ENCODE measurements around the gene STX16. TPM values are rescaled to one million over a fixed set of nuclear protein-coding genes. Genes with fewer than 3 reads are reported as not detected.
A peak's percentile ranks its signal among the peaks of the same experiment; 100 is the strongest.

Gene STX16
- total RNA-seq, 1 experiment from 2014 or later = 93.3 TPM

GRCh38 chr20:58645412-58645968 lies 5.6 kb upstream of the STX16 start:
- Mint-ChIP-seq H3K4me3 (ENCODE audit: unreplicated experiment) (peak overlapping the region; percentile 33), H3K27ac (ENCODE audit: low read depth, unreplicated experiment) (peak overlapping the region; percentile 90), H3K9me3 (ENCODE audit: unreplicated experiment) (peaks cover 9% of the 10 kb centered on the region), H3K4me1 (ENCODE audit: insufficient read depth, unreplicated experiment) (peaks cover 18% of the 10 kb centered on the region), H3K36me3 (ENCODE audit: insufficient read depth, unreplicated experiment) (peaks cover 6% of the 10 kb centered on the region), H3K27me3 (ENCODE audit: insufficient read depth, unreplicated experiment) (no peaks in the 10 kb centered on the region)
- DNase-seq (ENCODE audit: unreplicated experiment) = peak; percentile 96
- POLR2A ChIA-PET = interaction anchor here (0.6 to 1.1 kb wide), 7 partner anchors 18 to 374 kb away, joined by 3 to 4 read pairs (median 3); partner anchors contain the start of genes RAB22A and TUBB1
- no peak for TF ChIP-seq CTCF (IDR thresholded peaks at IDR 0.05; ENCODE audit: unreplicated experiment)
- CTCF ChIA-PET = interaction anchor here (0.6 to 1.3 kb wide), 5 partner anchors 14 to 777 kb away, joined by 3 to 5 read pairs (median 4); no protein-coding TSS in a partner anchor
- BruUV-seq (replicated peaks) = no TSS peak
- intact Hi-C loops (cut with micrococcal nuclease) = no loop called here

- H3K36me3 Mint-ChIP-seq (ENCODE audit: insufficient read depth, unreplicated experiment) = peaks cover 12% of the 10 kb centered on the region
- H3K9me3 Mint-ChIP-seq (ENCODE audit: unreplicated experiment) = peaks cover 2% of the 10 kb centered on the region
- peak overlapping the region; percentile 90 for H3K27ac Mint-ChIP-seq (ENCODE audit: low read depth, unreplicated experiment)
- H3K27me3 Mint-ChIP-seq (ENCODE audit: insufficient read depth, unreplicated experiment) = no peaks in the 10 kb centered on the region
- no peak overlapping the region for H3K4me3 Mint-ChIP-seq (ENCODE audit: unreplicated experiment)
- no peak for DNase-seq (ENCODE audit: unreplicated experiment)
- CTCF ChIA-PET = interaction anchor here (0.6 to 1.3 kb wide), 3 partner anchors 13 to 206 kb away, joined by 3 to 5 read pairs (median 3); partner anchors contain the start of gene GNAS
- H3K4me1 Mint-ChIP-seq (ENCODE audit: insufficient read depth, unreplicated experiment) = peaks cover 24% of the 10 kb centered on the region
- POLR2A ChIA-PET = no interaction called here
- intact Hi-C loops (cut with micrococcal nuclease) = no loop called here
- no TSS peak for BruUV-seq (replicated peaks)
- no peak for TF ChIP-seq CTCF (IDR thresholded peaks at IDR 0.05; ENCODE audit: unreplicated experiment)
Measured at GRCh38 chr20:58646257-58646656, 4.8 kb upstream of the STX16 start.

- Mint-ChIP-seq H3K27me3 (ENCODE audit: insufficient read depth, unreplicated experiment) (no peaks in the 10 kb centered on the region), H3K36me3 (ENCODE audit: insufficient read depth, unreplicated experiment) (peaks cover 14% of the 10 kb centered on the region), H3K4me1 (ENCODE audit: insufficient read depth, unreplicated experiment) (peaks cover 25% of the 10 kb centered on the region), H3K27ac (ENCODE audit: low read depth, unreplicated experiment) (no peak overlapping the region), H3K9me3 (ENCODE audit: unreplicated experiment) (no peaks in the 10 kb centered on the region), H3K4me3 (ENCODE audit: unreplicated experiment) (no peak overlapping the region)
- TF ChIP-seq CTCF (IDR thresholded peaks at IDR 0.05; ENCODE audit: unreplicated experiment) = no peak
- no peak for DNase-seq (ENCODE audit: unreplicated experiment)
- CTCF ChIA-PET = interaction anchor here (0.6 to 1.3 kb wide), 3 partner anchors 13 to 206 kb away, joined by 3 to 5 read pairs (median 3); partner anchors contain the start of gene GNAS
- intact Hi-C loops (cut with micrococcal nuclease) = no loop called here
- POLR2A ChIA-PET = interaction anchor here (1.0 kb wide), 1 partner anchor 199 kb away, joined by 3 read pairs; no protein-coding TSS in a partner anchor
- no TSS peak for BruUV-seq (replicated peaks)
Measured at GRCh38 chr20:58646703-58647102, 4.4 kb upstream of the STX16 start.

- Mint-ChIP-seq H3K4me1 (ENCODE audit: insufficient read depth, unreplicated experiment) (peaks cover 25% of the 10 kb centered on the region), H3K36me3 (ENCODE audit: insufficient read depth, unreplicated experiment) (peaks cover 14% of the 10 kb centered on the region), H3K9me3 (ENCODE audit: unreplicated experiment) (no peaks in the 10 kb centered on the region), H3K27ac (ENCODE audit: low read depth, unreplicated experiment) (no peak overlapping the region), H3K27me3 (ENCODE audit: insufficient read depth, unreplicated experiment) (no peaks in the 10 kb centered on the region), H3K4me3 (ENCODE audit: unreplicated experiment) (no peak overlapping the region)
- ChIA-PET POLR2A (interaction anchor here (1.0 to 1.1 kb wide), 2 partner anchors 20 to 199 kb away, joined by 3 read pairs; no protein-coding TSS in a partner anchor), CTCF (interaction anchor here (0.6 to 1.4 kb wide), 11 partner anchors 12 to 1101 kb away, joined by 3 to 8 read pairs (median 4); partner anchors contain the start of gene GNAS)
- DNase-seq (ENCODE audit: unreplicated experiment) = no peak
- no TSS peak for BruUV-seq (replicated peaks)
- TF ChIP-seq CTCF (IDR thresholded peaks at IDR 0.05; ENCODE audit: unreplicated experiment) = no peak
- intact Hi-C loops (cut with micrococcal nuclease) = no loop called here
Measured at GRCh38 chr20:58647162-58647795, 3.8 kb upstream of the STX16 start.

Data from MCF 10A (cell line).